Measurements from ENCODE around the gene CFAP47. TPM values are rescaled to one million over a fixed set of nuclear protein-coding genes. Genes with fewer than 3 reads are reported as not detected.

Gene CFAP47
- total RNA-seq, 1 donor from 2014 or later, result 0.93 TPM

DNA sequence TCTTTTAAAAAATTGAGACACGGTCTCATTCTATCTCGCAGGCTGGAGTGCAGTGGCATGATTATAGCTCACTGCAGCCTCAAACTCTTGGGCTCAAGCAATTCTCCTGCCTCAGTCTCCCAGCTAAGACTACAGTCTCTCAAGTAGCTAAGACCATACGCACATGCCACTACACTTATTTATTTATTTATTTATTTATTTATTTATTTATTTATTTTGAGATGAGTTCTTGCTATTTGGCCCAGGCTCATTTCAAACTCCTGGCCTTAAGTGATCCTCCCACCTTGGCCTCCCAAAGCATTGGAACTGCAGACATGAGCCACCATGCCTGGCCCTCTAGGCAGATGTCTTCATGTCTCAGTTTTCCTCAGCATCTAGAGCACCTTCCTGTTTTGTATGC, 482.2 kb downstream of the CFAP47 start:
- Mint-ChIP-seq H3K27ac (ENCODE audit: unreplicated experiment) (no peak overlapping the region), H3K9me3 (peaks cover 3% of the 10 kb centered on the region), H3K36me3 (ENCODE audit: low read depth) (no peaks in the 10 kb centered on the region), H3K4me3 (no peak overlapping the region), H3K4me1 (no peaks in the 10 kb centered on the region), H3K27me3 (ENCODE audit: low read depth) (no peaks in the 10 kb centered on the region)
- TF ChIP-seq, protein P1, sequence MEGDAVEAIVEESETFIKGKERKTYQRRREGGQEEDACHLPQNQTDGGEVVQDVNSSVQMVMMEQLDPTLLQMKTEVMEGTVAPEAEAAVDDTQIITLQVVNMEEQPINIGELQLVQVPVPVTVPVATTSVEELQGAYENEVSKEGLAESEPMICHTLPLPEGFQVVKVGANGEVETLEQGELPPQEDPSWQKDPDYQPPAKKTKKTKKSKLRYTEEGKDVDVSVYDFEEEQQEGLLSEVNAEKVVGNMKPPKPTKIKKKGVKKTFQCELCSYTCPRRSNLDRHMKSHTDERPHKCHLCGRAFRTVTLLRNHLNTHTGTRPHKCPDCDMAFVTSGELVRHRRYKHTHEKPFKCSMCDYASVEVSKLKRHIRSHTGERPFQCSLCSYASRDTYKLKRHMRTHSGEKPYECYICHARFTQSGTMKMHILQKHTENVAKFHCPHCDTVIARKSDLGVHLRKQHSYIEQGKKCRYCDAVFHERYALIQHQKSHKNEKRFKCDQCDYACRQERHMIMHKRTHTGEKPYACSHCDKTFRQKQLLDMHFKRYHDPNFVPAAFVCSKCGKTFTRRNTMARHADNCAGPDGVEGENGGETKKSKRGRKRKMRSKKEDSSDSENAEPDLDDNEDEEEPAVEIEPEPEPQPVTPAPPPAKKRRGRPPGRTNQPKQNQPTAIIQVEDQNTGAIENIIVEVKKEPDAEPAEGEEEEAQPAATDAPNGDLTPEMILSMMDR (conservative IDR thresholded peaks at IDR 0.05), result no peak
- DNase-seq (ENCODE audit: low read depth, low spot score), result no peak

DNA sequence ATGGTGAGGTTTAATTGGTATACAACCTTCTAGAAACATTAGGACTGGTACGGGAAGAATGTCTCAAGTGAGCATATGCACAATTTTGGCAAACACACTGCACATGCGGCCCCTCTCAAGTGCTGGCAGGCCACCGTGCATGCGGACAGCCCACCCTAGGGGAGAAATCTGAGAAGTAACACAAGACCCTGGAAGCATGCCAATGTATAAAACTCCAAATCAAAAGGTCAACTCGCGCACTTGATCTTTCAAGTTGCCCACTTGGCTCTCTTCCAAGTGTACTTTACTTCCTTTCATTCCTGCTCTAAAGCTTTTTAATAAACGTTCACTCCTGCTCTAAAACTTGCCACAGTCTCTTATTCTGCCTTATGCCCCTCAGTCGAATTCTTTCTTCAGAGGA, 488.3 kb downstream of the CFAP47 start:
- TF ChIP-seq, protein P1 (conservative IDR thresholded peaks at IDR 0.05), result no peak
- Mint-ChIP-seq H3K9me3 (peaks cover 7% of the 10 kb centered on the region), H3K27me3 (ENCODE audit: low read depth) (no peaks in the 10 kb centered on the region), H3K4me3 (no peak overlapping the region), H3K36me3 (ENCODE audit: low read depth) (no peaks in the 10 kb centered on the region), H3K4me1 (no peaks in the 10 kb centered on the region), H3K27ac (ENCODE audit: unreplicated experiment) (no peak overlapping the region)
- no peak for DNase-seq (ENCODE audit: low read depth, low spot score)

DNA sequence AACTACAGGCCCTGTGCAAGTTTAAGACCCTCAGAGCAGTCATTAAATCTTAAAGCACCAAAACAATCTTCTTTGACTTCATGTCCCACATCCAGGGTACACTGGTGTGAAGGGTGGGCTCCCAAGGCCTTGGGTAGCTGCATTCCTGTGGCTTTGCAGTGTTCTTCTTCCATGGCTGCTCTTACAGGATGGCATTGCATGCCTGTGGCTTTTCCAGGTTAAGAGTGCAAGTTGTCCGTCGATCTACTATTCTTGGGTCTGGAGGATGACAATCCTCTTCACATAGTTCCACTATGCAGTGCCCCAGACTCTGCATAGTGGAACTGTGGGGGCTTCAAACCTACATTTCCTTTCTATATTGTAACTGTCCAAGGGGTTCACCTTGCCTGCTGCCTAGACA, 494.5 kb downstream of the CFAP47 start:
- H3K27ac Mint-ChIP-seq (ENCODE audit: unreplicated experiment), result no peak overlapping the region
- TF ChIP-seq, protein P1 (conservative IDR thresholded peaks at IDR 0.05), result no peak
- H3K4me1 Mint-ChIP-seq, result no peaks in the 10 kb centered on the region
- H3K27me3 Mint-ChIP-seq (ENCODE audit: low read depth), result no peaks in the 10 kb centered on the region
- H3K4me3 Mint-ChIP-seq, result no peak overlapping the region
- peaks cover 2% of the 10 kb centered on the region for H3K36me3 Mint-ChIP-seq (ENCODE audit: low read depth)
- peaks cover 12% of the 10 kb centered on the region for H3K9me3 Mint-ChIP-seq
- no peak for DNase-seq (ENCODE audit: low read depth, low spot score)

DNA sequence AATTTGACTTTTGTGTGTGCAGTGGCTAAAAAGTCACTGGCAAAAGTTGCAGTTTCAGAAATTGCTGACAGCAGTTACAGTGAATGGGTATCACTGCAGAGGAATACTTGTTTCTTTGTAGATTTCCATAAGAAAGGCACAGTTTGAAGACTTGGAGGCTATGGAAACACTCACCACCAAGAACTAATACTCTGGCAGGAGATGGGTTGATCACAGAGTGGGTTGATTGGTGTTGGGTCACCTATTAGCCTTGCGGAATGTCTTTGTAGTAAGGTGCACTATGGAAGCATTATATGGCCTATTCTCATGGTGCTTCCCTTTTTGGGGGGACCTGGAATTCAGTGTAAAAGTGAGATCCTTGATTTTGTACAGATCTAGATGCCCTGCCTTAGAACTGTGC, 502.8 kb downstream of the CFAP47 start:
- DNase-seq (ENCODE audit: low read depth, low spot score), result no peak

DNA sequence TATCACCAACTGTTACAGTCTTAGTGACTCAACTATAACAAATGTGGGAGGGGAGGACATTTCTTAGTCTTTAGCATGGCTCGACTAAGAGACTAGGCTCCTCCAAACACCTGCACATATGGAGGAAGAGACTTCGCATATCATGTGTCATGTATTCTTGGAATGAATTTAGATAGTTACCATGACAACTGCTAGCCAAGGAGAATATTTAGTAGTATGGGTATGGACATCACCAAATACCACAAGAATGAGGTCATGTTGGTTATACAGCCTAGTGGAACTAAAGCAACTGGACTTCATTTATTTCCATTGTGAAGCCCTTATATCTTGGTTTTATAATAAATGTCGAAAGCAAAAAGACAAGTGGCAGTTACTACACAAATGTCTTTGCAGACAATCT, 512.3 kb downstream of the CFAP47 start:
- Mint-ChIP-seq H3K36me3 (ENCODE audit: low read depth) (no peaks in the 10 kb centered on the region), H3K4me3 (no peak overlapping the region), H3K27me3 (ENCODE audit: low read depth) (no peaks in the 10 kb centered on the region), H3K9me3 (peaks cover 8% of the 10 kb centered on the region), H3K27ac (ENCODE audit: unreplicated experiment) (no peak overlapping the region), H3K4me1 (no peaks in the 10 kb centered on the region)
- TF ChIP-seq, protein P1 (conservative IDR thresholded peaks at IDR 0.05), result no peak
- no peak for DNase-seq (ENCODE audit: low read depth, low spot score)

More for the DNA sequence above, 502.8 kb downstream of the CFAP47 start:
- peaks cover 2% of the 10 kb centered on the region for H3K9me3 Mint-ChIP-seq
- H3K27ac Mint-ChIP-seq (ENCODE audit: unreplicated experiment), result no peak overlapping the region
- H3K36me3 Mint-ChIP-seq (ENCODE audit: low read depth), result peaks cover 2% of the 10 kb centered on the region
- no peak overlapping the region for H3K4me3 Mint-ChIP-seq
- TF ChIP-seq, protein P1 (conservative IDR thresholded peaks at IDR 0.05), result no peak
- no peaks in the 10 kb centered on the region for H3K27me3 Mint-ChIP-seq (ENCODE audit: low read depth)
- H3K4me1 Mint-ChIP-seq, result no peaks in the 10 kb centered on the region

DNA sequence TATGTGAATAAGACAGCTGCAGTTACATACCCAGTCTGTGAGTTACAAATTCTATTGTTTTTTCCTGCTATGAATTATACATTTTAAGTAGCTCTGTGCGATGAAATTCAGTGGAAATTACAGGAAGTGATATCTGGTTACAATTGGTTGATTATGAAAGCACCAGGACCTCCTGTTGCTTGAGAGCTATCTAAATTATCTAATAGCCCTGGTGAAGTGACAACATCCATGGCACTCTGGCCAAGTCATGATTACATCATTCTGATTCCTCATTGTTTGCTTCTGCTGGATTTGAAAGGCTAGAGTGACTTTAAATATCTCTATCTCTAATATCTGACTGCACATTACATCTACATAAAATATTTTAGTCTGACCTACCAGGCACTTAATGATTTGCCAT, 515.0 kb downstream of the CFAP47 start:
- Mint-ChIP-seq H3K4me1 (no peaks in the 10 kb centered on the region), H3K36me3 (ENCODE audit: low read depth) (no peaks in the 10 kb centered on the region), H3K27ac (ENCODE audit: unreplicated experiment) (no peak overlapping the region), H3K27me3 (ENCODE audit: low read depth) (no peaks in the 10 kb centered on the region), H3K9me3 (peaks cover 10% of the 10 kb centered on the region), H3K4me3 (no peak overlapping the region)
- no peak for DNase-seq (ENCODE audit: low read depth, low spot score)
- TF ChIP-seq, protein P1 (conservative IDR thresholded peaks at IDR 0.05), result no peak
